ENCODE data around the gene ATRNL1.

The ATRNL1 gene

GRCh38 chr10:115860182-115861107, 767.3 kb downstream of the ATRNL1 start:
- H3K4me1 ChIP-seq (ENCODE audit: insufficient read depth, low read length) = no peaks in the 10 kb centered on the region
- H3K9ac ChIP-seq (ENCODE audit: low read depth, low read length) = no peak overlapping the region
- no peaks in the 10 kb centered on the region for H3K36me3 ChIP-seq (ENCODE audit: insufficient read depth, low read depth, low read length)
- H3K27ac ChIP-seq (ENCODE audit: low read length) = no peak overlapping the region
- H3K9me3 ChIP-seq (ENCODE audit: insufficient read depth, low read depth, low read length) = no peaks in the 10 kb centered on the region
- no peak overlapping the region for H3K4me3 ChIP-seq (ENCODE audit: low read length)
- H3K27me3 ChIP-seq (ENCODE audit: insufficient read depth, low read length) = no peaks in the 10 kb centered on the region

- Histone ChIP-seq H3K4me3 (ENCODE audit: low read length) (no peak overlapping the region), H3K9me3 (ENCODE audit: insufficient read depth, low read depth, low read length) (no peaks in the 10 kb centered on the region), H3K27me3 (ENCODE audit: insufficient read depth, low read length) (no peaks in the 10 kb centered on the region), H3K4me1 (ENCODE audit: insufficient read depth, low read length) (no peaks in the 10 kb centered on the region), H3K27ac (ENCODE audit: low read length) (no peak overlapping the region), H3K9ac (ENCODE audit: low read depth, low read length) (no peak overlapping the region), H3K36me3 (ENCODE audit: insufficient read depth, low read depth, low read length) (no peaks in the 10 kb centered on the region)
Observed at GRCh38 chr10:115861455-115861854, 768.3 kb downstream of the ATRNL1 start.

GRCh38 chr10:115861864-115862263, 768.7 kb downstream of the ATRNL1 start:
- H3K9ac ChIP-seq (ENCODE audit: low read depth, low read length) = no peak overlapping the region
- H3K27ac ChIP-seq (ENCODE audit: low read length) = no peak overlapping the region
- no peaks in the 10 kb centered on the region for H3K36me3 ChIP-seq (ENCODE audit: insufficient read depth, low read depth, low read length)
- H3K27me3 ChIP-seq (ENCODE audit: insufficient read depth, low read length) = no peaks in the 10 kb centered on the region
- no peaks in the 10 kb centered on the region for H3K9me3 ChIP-seq (ENCODE audit: insufficient read depth, low read depth, low read length)
- no peak overlapping the region for H3K4me3 ChIP-seq (ENCODE audit: low read length)
- H3K4me1 ChIP-seq (ENCODE audit: insufficient read depth, low read length) = no peaks in the 10 kb centered on the region

- H3K27ac ChIP-seq (ENCODE audit: low read length) = no peak overlapping the region
- no peak overlapping the region for H3K9ac ChIP-seq (ENCODE audit: low read depth, low read length)
- H3K4me3 ChIP-seq (ENCODE audit: low read length) = no peak overlapping the region
- H3K4me1 ChIP-seq (ENCODE audit: insufficient read depth, low read length) = no peaks in the 10 kb centered on the region
- no peaks in the 10 kb centered on the region for H3K9me3 ChIP-seq (ENCODE audit: insufficient read depth, low read depth, low read length)
- H3K27me3 ChIP-seq (ENCODE audit: insufficient read depth, low read length) = no peaks in the 10 kb centered on the region
- no peaks in the 10 kb centered on the region for H3K36me3 ChIP-seq (ENCODE audit: insufficient read depth, low read depth, low read length)
Observed at GRCh38 chr10:115866174-115866573, 773.0 kb downstream of the ATRNL1 start.

- Histone ChIP-seq H3K9ac (ENCODE audit: low read depth, low read length) (no peak overlapping the region), H3K27ac (ENCODE audit: low read length) (no peak overlapping the region), H3K27me3 (ENCODE audit: insufficient read depth, low read length) (no peaks in the 10 kb centered on the region), H3K9me3 (ENCODE audit: insufficient read depth, low read depth, low read length) (no peaks in the 10 kb centered on the region), H3K4me3 (ENCODE audit: low read length) (no peak overlapping the region), H3K4me1 (ENCODE audit: insufficient read depth, low read length) (no peaks in the 10 kb centered on the region), H3K36me3 (ENCODE audit: insufficient read depth, low read depth, low read length) (no peaks in the 10 kb centered on the region)
Observed at GRCh38 chr10:115866691-115867090, 773.5 kb downstream of the ATRNL1 start.

GRCh38 chr10:115867305-115867704, 774.1 kb downstream of the ATRNL1 start:
- H3K9ac ChIP-seq (ENCODE audit: low read depth, low read length) = no peak overlapping the region
- H3K27me3 ChIP-seq (ENCODE audit: insufficient read depth, low read length) = no peaks in the 10 kb centered on the region
- H3K4me1 ChIP-seq (ENCODE audit: insufficient read depth, low read length) = no peaks in the 10 kb centered on the region
- H3K36me3 ChIP-seq (ENCODE audit: insufficient read depth, low read depth, low read length) = no peaks in the 10 kb centered on the region
- no peak overlapping the region for H3K27ac ChIP-seq (ENCODE audit: low read length)
- no peak overlapping the region for H3K4me3 ChIP-seq (ENCODE audit: low read length)
- H3K9me3 ChIP-seq (ENCODE audit: insufficient read depth, low read depth, low read length) = no peaks in the 10 kb centered on the region

- Histone ChIP-seq H3K4me3 (ENCODE audit: low read length) (no peak overlapping the region), H3K36me3 (ENCODE audit: insufficient read depth, low read depth, low read length) (no peaks in the 10 kb centered on the region), H3K9me3 (ENCODE audit: insufficient read depth, low read depth, low read length) (no peaks in the 10 kb centered on the region), H3K27ac (ENCODE audit: low read length) (no peak overlapping the region), H3K4me1 (ENCODE audit: insufficient read depth, low read length) (no peaks in the 10 kb centered on the region), H3K27me3 (ENCODE audit: insufficient read depth, low read length) (no peaks in the 10 kb centered on the region), H3K9ac (ENCODE audit: low read depth, low read length) (no peak overlapping the region)
Observed at GRCh38 chr10:115871855-115872254, 778.7 kb downstream of the ATRNL1 start.

- Histone ChIP-seq H3K9ac (ENCODE audit: low read depth, low read length) (no peak overlapping the region), H3K36me3 (ENCODE audit: insufficient read depth, low read depth, low read length) (no peaks in the 10 kb centered on the region), H3K4me3 (ENCODE audit: low read length) (no peak overlapping the region), H3K9me3 (ENCODE audit: insufficient read depth, low read depth, low read length) (no peaks in the 10 kb centered on the region), H3K4me1 (ENCODE audit: insufficient read depth, low read length) (no peaks in the 10 kb centered on the region), H3K27me3 (ENCODE audit: insufficient read depth, low read length) (no peaks in the 10 kb centered on the region), H3K27ac (ENCODE audit: low read length) (no peak overlapping the region)
Observed at GRCh38 chr10:115875172-115875571, 782.0 kb downstream of the ATRNL1 start.

GRCh38 chr10:115879372-115880089, 786.4 kb downstream of the ATRNL1 start:
- H3K4me1 ChIP-seq (ENCODE audit: insufficient read depth, low read length) = peaks cover 8% of the 10 kb centered on the region
- no peak overlapping the region for H3K4me3 ChIP-seq (ENCODE audit: low read length)
- no peaks in the 10 kb centered on the region for H3K9me3 ChIP-seq (ENCODE audit: insufficient read depth, low read depth, low read length)
- peaks cover 37% of the 10 kb centered on the region for H3K27me3 ChIP-seq (ENCODE audit: insufficient read depth, low read length)
- no peak overlapping the region for H3K27ac ChIP-seq (ENCODE audit: low read length)
- H3K36me3 ChIP-seq (ENCODE audit: insufficient read depth, low read depth, low read length) = no peaks in the 10 kb centered on the region
- no peak overlapping the region for H3K9ac ChIP-seq (ENCODE audit: low read depth, low read length)

- Histone ChIP-seq H3K36me3 (ENCODE audit: insufficient read depth, low read depth, low read length) (no peaks in the 10 kb centered on the region), H3K4me1 (ENCODE audit: insufficient read depth, low read length) (peaks cover 8% of the 10 kb centered on the region), H3K4me3 (ENCODE audit: low read length) (no peak overlapping the region), H3K27me3 (ENCODE audit: insufficient read depth, low read length) (peaks cover 37% of the 10 kb centered on the region), H3K9me3 (ENCODE audit: insufficient read depth, low read depth, low read length) (no peaks in the 10 kb centered on the region), H3K27ac (ENCODE audit: low read length) (no peak overlapping the region), H3K9ac (ENCODE audit: low read depth, low read length) (no peak overlapping the region)
Observed at GRCh38 chr10:115882021-115882420, 788.9 kb downstream of the ATRNL1 start.

- Histone ChIP-seq H3K27me3 (ENCODE audit: insufficient read depth, low read length) (peaks cover 37% of the 10 kb centered on the region), H3K4me1 (ENCODE audit: insufficient read depth, low read length) (peaks cover 8% of the 10 kb centered on the region), H3K9ac (ENCODE audit: low read depth, low read length) (no peak overlapping the region), H3K36me3 (ENCODE audit: insufficient read depth, low read depth, low read length) (no peaks in the 10 kb centered on the region), H3K9me3 (ENCODE audit: insufficient read depth, low read depth, low read length) (no peaks in the 10 kb centered on the region), H3K27ac (ENCODE audit: low read length) (no peak overlapping the region), H3K4me3 (ENCODE audit: low read length) (no peak overlapping the region)
Observed at GRCh38 chr10:115883372-115883771, 790.2 kb downstream of the ATRNL1 start.

GRCh38 chr10:115884331-115884730, 791.2 kb downstream of the ATRNL1 start:
- no peaks in the 10 kb centered on the region for H3K36me3 ChIP-seq (ENCODE audit: insufficient read depth, low read depth, low read length)
- no peaks in the 10 kb centered on the region for H3K9me3 ChIP-seq (ENCODE audit: insufficient read depth, low read depth, low read length)
- peaks cover 37% of the 10 kb centered on the region for H3K27me3 ChIP-seq (ENCODE audit: insufficient read depth, low read length)
- no peak overlapping the region for H3K27ac ChIP-seq (ENCODE audit: low read length)
- peaks cover 8% of the 10 kb centered on the region for H3K4me1 ChIP-seq (ENCODE audit: insufficient read depth, low read length)
- H3K4me3 ChIP-seq (ENCODE audit: low read length) = no peak overlapping the region
- H3K9ac ChIP-seq (ENCODE audit: low read depth, low read length) = no peak overlapping the region

All from iPS-20b (cell line).